HCT116 (cell line): ENCODE data around the gene CUX1. TPM values are rescaled to one million over a fixed set of nuclear protein-coding genes. Genes with fewer than 3 reads are reported as not detected.

Experiments used
- ATAC-seq: fragments of 200-7000 bp; cut with Tn5 transposase; 2 replicates; pipeline ENCODE4 v1.9.1; 2020; ENCODE audit warnings: mild to moderate bottlenecking, moderate library complexity
- BruUV-seq: library from RNA; stranded (reverse); fragments of 400-500 nt; replicated peaks from 2 replicates; lab custom pipeline; 2021; lab: Mats Ljungman, UMichigan
- CTCF ChIA-PET: fragments of 300-600 bp; sonication (Branson Sonifier 250); formaldehyde crosslinking; loops from one replicate; lab custom pipeline; 2021; ENCODE audit warnings: antibody characterized with exemption; lab: Charles Lee
- POLR2A ChIA-PET: fragments of 300-600, 350-600 bp; sonication (Branson Sonifier 250); formaldehyde crosslinking; loops from one replicate; lab custom pipeline; 2021; ENCODE audit warnings: antibody characterized with exemption; lab: Charles Lee
- RAD21 ChIA-PET, 2 experiments: fragments of 300-600 bp; sonication (Branson Sonifier 250); formaldehyde crosslinking; loops; one replicate each; lab custom pipeline; 2023; ENCODE audit warnings: low total read pairs in 2 of 2; ENCODE audit not compliant: uncharacterized antibody in 2 of 2, unreplicated experiment in 2 of 2, low non-redundant PET in 1 of 2; lab: Charles Lee
- DNase-seq: peaks from one replicate; pipeline ENCODE4 v3.0.0-alpha.2; 2010; ENCODE audit warnings: low read depth, low spot score
- H2AFZ ChIP-seq: fragments of 200-600 bp; shearing (Covaris generic), sonication (generic); 2 replicates; pipeline ENCODE4 v1.6.1; 2017; ENCODE audit warnings: low read depth, mixed run types, mixed read lengths, antibody characterized with exemption, low read length; ENCODE audit not compliant: poor library complexity, severe bottlenecking
- H3K27ac ChIP-seq: 2 replicates; pipeline ENCODE4 v1.5.1; 2012; ENCODE audit warnings: low read depth, low read length
- H3K27me3 ChIP-seq: fragments of 200-600 bp; sonication (generic); 2 replicates; pipeline ENCODE4 v1.6.1; 2016; ENCODE audit warnings: mixed run types, low read length, mixed read lengths; ENCODE audit not compliant: insufficient read depth
- H3K36me3 ChIP-seq, 2 experiments: fragments of 200-500 bp in 1 of 2; fragments of 200-600 bp in 1 of 2; sonication (Bioruptor generic) in 1 of 2; sonication (generic) in 1 of 2; 2 replicates each; pipeline versions ENCODE4 v1.5.1 to v1.6.1; 2014 to 2016; ENCODE audit warnings: low read length in 2 of 2, inconsistent platforms in 1 of 2, mixed read lengths in 1 of 2, mixed run types in 1 of 2; ENCODE audit not compliant: insufficient read depth in 2 of 2, control insufficient read depth in 1 of 2
- H3K4me1 ChIP-seq, 2 experiments: fragments of 200-600 bp in 1 of 2; sonication (generic) in 1 of 2; 2 replicates each; pipeline versions ENCODE4 v1.5.1 to v1.6.1; 2012 to 2017; ENCODE audit warnings: low read length in 2 of 2, inconsistent platforms in 1 of 2, mild to moderate bottlenecking in 1 of 2, mixed read lengths in 1 of 2, mixed run types in 1 of 2, moderate library complexity in 1 of 2; ENCODE audit not compliant: insufficient read depth in 2 of 2, control insufficient read depth in 1 of 2
- H3K4me2 ChIP-seq: fragments of 200-600 bp; sonication (generic); 2 replicates; pipeline ENCODE4 v1.6.1; 2017; ENCODE audit warnings: mixed run types, low read length, mixed read lengths
- H3K4me3 ChIP-seq, 2 experiments: fragments of 200-600 bp in 1 of 2; sonication (generic) in 1 of 2; replicated peaks in 1 of 2; 2 replicates each; pipeline ENCODE4 v1.5.1; 2011 to 2016; ENCODE audit warnings: low read length in 2 of 2, control low read depth in 1 of 2, low read depth in 1 of 2, mild to moderate bottlenecking in 1 of 2, mixed read lengths in 1 of 2, mixed run types in 1 of 2
- H3K79me2 ChIP-seq: fragments of 200-600 bp; sonication (generic); 2 replicates; pipeline ENCODE4 v1.6.1; 2017; ENCODE audit warnings: mild to moderate bottlenecking, mixed run types, low read length, moderate library complexity, mixed read lengths; ENCODE audit not compliant: insufficient read depth
- H3K9ac ChIP-seq: fragments of 200-600 bp; sonication (generic); 2 replicates; pipeline ENCODE4 v1.6.1; 2016; ENCODE audit warnings: low read length, mixed read lengths
- H3K9me2 ChIP-seq: fragments of 200-600 bp; sonication (generic), shearing (Covaris generic); 2 replicates; pipeline ENCODE4 v1.6.1; 2017; ENCODE audit warnings: mixed run types, mild to moderate bottlenecking, moderate library complexity; ENCODE audit not compliant: insufficient read depth
- H3K9me3 ChIP-seq, 2 experiments: fragments of 200-500 bp in 1 of 2; fragments of 200-600 bp in 1 of 2; sonication (Bioruptor generic) in 1 of 2; sonication (generic) in 1 of 2; 2 replicates each; pipeline ENCODE4 v1.6.1; 2014 to 2017; ENCODE audit warnings: low read length in 2 of 2, mixed read lengths in 2 of 2, inconsistent platforms in 1 of 2, low read depth in 1 of 2, mild to moderate bottlenecking in 1 of 2, mixed run types in 1 of 2, moderate library complexity in 1 of 2; ENCODE audit not compliant: control insufficient read depth in 1 of 2, insufficient read depth in 1 of 2
- H4K20me1 ChIP-seq: fragments of 200-600 bp; sonication (generic), shearing (Covaris generic); 2 replicates; pipeline ENCODE4 v1.6.1; 2017; ENCODE audit warnings: mixed run types, mild to moderate bottlenecking, moderate library complexity; ENCODE audit not compliant: insufficient read depth
- ATF3 ChIP-seq: IDR thresholded peaks from 2 replicates; pipeline ENCODE4 v1.6.1; 2012
- CTCF ChIP-seq, 3 experiments: fragments of 200-600 bp in 1 of 3; sonication (generic) in 1 of 3; IDR thresholded peaks in 2 of 3; conservative IDR thresholded peaks in 1 of 3; 2 replicates each; pipeline ENCODE4 v1.5.1; 2012 to 2017; ENCODE audit warnings: low read depth in 2 of 3, low read length in 2 of 3, antibody characterized with exemption in 1 of 3, borderline replicate concordance in 1 of 3, control low read depth in 1 of 3, mild to moderate bottlenecking in 1 of 3, mixed read lengths in 1 of 3, mixed run types in 1 of 3, moderate library complexity in 1 of 3; ENCODE audit not compliant: insufficient read depth in 1 of 3
- POLR2AphosphoS5 ChIP-seq: IDR thresholded peaks from 2 replicates; pipeline ENCODE4 v1.6.1; 2011; ENCODE audit warnings: mild to moderate bottlenecking, low read depth, low read length, moderate library complexity
- RAD21 ChIP-seq: IDR thresholded peaks from 2 replicates; pipeline ENCODE4 v1.6.1; 2012; ENCODE audit warnings: low read depth, mild to moderate bottlenecking
- SP1 ChIP-seq: IDR thresholded peaks from 2 replicates; pipeline ENCODE4 v1.6.1; 2012; ENCODE audit warnings: low read depth
- SRF ChIP-seq: IDR thresholded peaks from 2 replicates; pipeline ENCODE4 v1.6.1; 2012; ENCODE audit warnings: low read depth
- TCF7L2 ChIP-seq: IDR thresholded peaks from 2 replicates; pipeline ENCODE4 v1.7.0; 2011; ENCODE audit warnings: borderline replicate concordance, inconsistent platforms; ENCODE audit not compliant: insufficient read depth, insufficient read length; ENCODE audit errors: extremely low read depth
- YY1 ChIP-seq: IDR thresholded peaks from 2 replicates; pipeline ENCODE4 v1.6.1; 2011; ENCODE audit warnings: low read length, low read depth, moderate library complexity, mild to moderate bottlenecking; ENCODE audit not compliant: insufficient replicate concordance; ENCODE audit errors: extremely low read depth
- ZBTB33 ChIP-seq: IDR thresholded peaks from 2 replicates; pipeline ENCODE4 v1.6.1; 2011; ENCODE audit warnings: mild to moderate bottlenecking, low read length, moderate library complexity; ENCODE audit not compliant: insufficient replicate concordance; ENCODE audit errors: extremely low read depth
- ZFX ChIP-seq: fragments of 450-650 bp; IDR thresholded peaks from 2 replicates; pipeline ENCODE4 v1.6.1; 2017
- ZNF274 ChIP-seq: fragments of 200-500 bp; sonication (Bioruptor generic); IDR thresholded peaks from 2 replicates; pipeline ENCODE4 v1.6.1; 2014; ENCODE audit warnings: mild to moderate bottlenecking, low read depth, low read length, inconsistent platforms
- intact Hi-C: fragments of 100-400 bp; cut with micrococcal nuclease; formaldehyde crosslinking; loops from 2 replicates; pipeline ENCODE4 v1.10.0; 2022
- total RNA-seq: library from RNA; stranded (reverse); gene quantifications from one replicate; pipeline ENCODE4 v1.2.1, GENCODE V29; 2021; ENCODE audit not compliant: unreplicated experiment

Gene CUX1
- total RNA-seq, 1 experiment from 2014 or later: 68.9 TPM

GRCh38 chr7:101824440-101824839, 7.0 kb downstream of the CUX1 start:
- Histone ChIP-seq H3K4me2 (no peak overlapping the region), H3K27ac (no peak overlapping the region), H3K9ac (no peak overlapping the region), H3K4me3 (no peak overlapping the region), H3K79me2 (peaks cover 99% of the 10 kb centered on the region), H3K9me2 (no peaks in the 10 kb centered on the region), H4K20me1 (peaks cover 4% of the 10 kb centered on the region), H3K36me3 (no peaks in the 10 kb centered on the region; a peak in 1 of 4 replicates), H3K4me1 (peaks cover 0 to 8% of the 10 kb centered on the region in 2 experiments; a peak in 1 of 4 replicates), H3K27me3 (no peaks in the 10 kb centered on the region), H2AFZ (no peak overlapping the region), H3K9me3 (no peaks in the 10 kb centered on the region)
- POLR2A ChIA-PET: no interaction called here
- no peak for DNase-seq
- no peak for TF ChIP-seq SRF
- intact Hi-C loops: no loop called here
- no TSS peak for BruUV-seq
- RAD21 ChIA-PET: no interaction called here
- CTCF ChIA-PET: no interaction called here
- no peak for ATAC-seq

- DNase-seq: no peak
- POLR2A ChIA-PET: no interaction called here
- no peaks in the 10 kb centered on the region for H3K27me3 ChIP-seq
- no peaks in the 10 kb centered on the region; a peak in 1 of 4 replicates for H3K36me3 ChIP-seq
- no peak overlapping the region for H3K4me3 ChIP-seq
- ATAC-seq: no peak
- no peak overlapping the region for H2AFZ ChIP-seq
- no TSS peak for BruUV-seq
- peaks cover 98% of the 10 kb centered on the region for H3K79me2 ChIP-seq
- H3K4me1 ChIP-seq: no peaks in the 10 kb centered on the region
- no peaks in the 10 kb centered on the region for H3K9me3 ChIP-seq
- RAD21 ChIA-PET: no interaction called here
- no peaks in the 10 kb centered on the region; the same call in 1 of the 2 replicates for H4K20me1 ChIP-seq
- no peak overlapping the region for H3K9ac ChIP-seq
- H3K9me2 ChIP-seq: no peaks in the 10 kb centered on the region
- CTCF ChIA-PET: interaction anchor here (0.6 kb wide), 1 partner anchor 14 kb away, joined by 3 read pairs; no protein-coding TSS in a partner anchor
- no peak overlapping the region for H3K4me2 ChIP-seq
- no peak overlapping the region for H3K27ac ChIP-seq
- intact Hi-C loops: no loop called here
- TF ChIP-seq ZFX (no peak), YY1 (no peak), SRF (no peak), POLR2AphosphoS5 (no peak), ZNF274 (no peak), ZBTB33 (no peak), RAD21 (no peak), SP1 (no peak), ATF3 (no peak), CTCF (IDR thresholded peaks at IDR 0.05 in 2 of 3, conservative IDR thresholded peaks at IDR 0.05 in 1 of 3; ENCODE audit: borderline replicate concordance in 1 of 3, insufficient read depth in 1 of 3, low read depth in 2 of 3, low read length in 2 of 3) (no peak), TCF7L2 (no peak)
Observed at GRCh38 chr7:101826081-101826835, 8.8 kb downstream of the CUX1 start.
